NCI-H146 treated with DMSO at 0.1 percent for 48 hours (cell line): ENCODE data around the gene A2ML1.
"Not testable (repeated sequence)": the region's sequence is repeated elsewhere in the genome, so short reads cannot be mapped to it uniquely, and the experiment has no call there.

Experiments used
- DNase-seq: peaks from one replicate; lab custom pipeline; 2025; ENCODE audit not compliant: unreplicated experiment; lab: John Stamatoyannopoulos, UW

The A2ML1 gene

GRCh38 chr12:8822298-8822697 is at the start of gene A2ML1:
Gene A2ML1 (plus strand): TSS chr12:8822621. CDS start chr12:8822652, 31 bp downstream.
- no peak for DNase-seq

GRCh38 chr12:8773461-8773860 is 49.0 kb upstream of the A2ML1 start:
- DNase-seq = no peak

GRCh38 chr12:8779281-8779680 is 43.1 kb upstream of the A2ML1 start:
- no peak for DNase-seq

- DNase-seq = no peak
These were observed 42.6 kb upstream of the A2ML1 start for GRCh38 chr12:8779862-8780261.

GRCh38 chr12:8780389-8780788 is 42.0 kb upstream of the A2ML1 start:
- DNase-seq = no peak

GRCh38 chr12:8781381-8782127 is 40.9 kb upstream of the A2ML1 start:
- no peak for DNase-seq

GRCh38 chr12:8784290-8784888 is 38.0 kb upstream of the A2ML1 start:
- no peak for DNase-seq

- no peak for DNase-seq
These were observed 36.9 kb upstream of the A2ML1 start for GRCh38 chr12:8785499-8785898.

- not testable (repeated sequence) for DNase-seq
These were observed 35.2 kb upstream of the A2ML1 start for GRCh38 chr12:8787206-8787605.

- DNase-seq = not testable (repeated sequence)
These were observed 33.7 kb upstream of the A2ML1 start for GRCh38 chr12:8788706-8789105.

- not testable (repeated sequence) for DNase-seq
These were observed 32.9 kb upstream of the A2ML1 start for GRCh38 chr12:8789341-8790013.

- not testable (repeated sequence) for DNase-seq
These were observed 29.2 kb upstream of the A2ML1 start for GRCh38 chr12:8793226-8793625.

GRCh38 chr12:8794611-8795010 is 27.8 kb upstream of the A2ML1 start:
- not testable (repeated sequence) for DNase-seq

- no peak for DNase-seq
These were observed 25.4 kb upstream of the A2ML1 start for GRCh38 chr12:8796831-8797626.

GRCh38 chr12:8801213-8801612 is 21.2 kb upstream of the A2ML1 start:
- DNase-seq = not testable (repeated sequence)

GRCh38 chr12:8804833-8805232 is 17.6 kb upstream of the A2ML1 start:
- not testable (repeated sequence) for DNase-seq

GRCh38 chr12:8805487-8805886 is 16.9 kb upstream of the A2ML1 start:
- DNase-seq = not testable (repeated sequence)

GRCh38 chr12:8807084-8807483 is 15.3 kb upstream of the A2ML1 start:
- DNase-seq = not testable (repeated sequence)

GRCh38 chr12:8810112-8810511 is 12.3 kb upstream of the A2ML1 start:
- not testable (repeated sequence) for DNase-seq

- no peak for DNase-seq
These were observed 8.7 kb upstream of the A2ML1 start for GRCh38 chr12:8813572-8814357.
